Measurements from ENCODE around the gene PIF1.
A peak's percentile ranks its signal among the peaks of the same experiment; 100 is the strongest.

PIF1 gene

GRCh38 chr15:64792282-64792681 lies 33.2 kb downstream of the PIF1 start:
- TF ChIP-seq SUZ12 (IDR thresholded peaks at IDR 0.05; ENCODE audit: extremely low read depth, insufficient read depth, insufficient read length) = no peak
- TF ChIP-seq YY1 (IDR thresholded peaks at IDR 0.05; ENCODE audit: insufficient read depth, insufficient read length) = no peak
- TF ChIP-seq ZNF274 (IDR thresholded peaks at IDR 0.05; ENCODE audit: low read depth, low read length) = no peak
- Histone ChIP-seq H3K4me1 (ENCODE audit: insufficient read depth, insufficient read length) (no peaks in the 10 kb centered on the region), H3K9ac (ENCODE audit: insufficient read length, low read depth) (no peak overlapping the region), H3K9me3 (ENCODE audit: insufficient read depth, low read length) (no peaks in the 10 kb centered on the region), H3K4me3 (ENCODE audit: insufficient read length, low read depth) (no peak overlapping the region), H3K36me3 (ENCODE audit: insufficient read depth, insufficient read length, low read length) (no peaks in the 10 kb centered on the region), H3K27me3 (ENCODE audit: insufficient read depth, insufficient read length) (no peaks in the 10 kb centered on the region)
- no peak for DNase-seq (ENCODE audit: low read depth, low spot score)

GRCh38 chr15:64791401-64791800 lies 34.0 kb downstream of the PIF1 start:
- Histone ChIP-seq H3K36me3 (ENCODE audit: insufficient read depth, insufficient read length, low read length) (no peaks in the 10 kb centered on the region), H3K9me3 (ENCODE audit: insufficient read depth, low read length) (no peaks in the 10 kb centered on the region), H3K9ac (ENCODE audit: insufficient read length, low read depth) (no peak overlapping the region), H3K27me3 (ENCODE audit: insufficient read depth, insufficient read length) (no peaks in the 10 kb centered on the region), H3K4me1 (ENCODE audit: insufficient read depth, insufficient read length) (no peaks in the 10 kb centered on the region), H3K4me3 (ENCODE audit: insufficient read length, low read depth) (no peak overlapping the region)
- no peak for TF ChIP-seq YY1 (IDR thresholded peaks at IDR 0.05; ENCODE audit: insufficient read depth, insufficient read length)
- no peak for TF ChIP-seq ZNF274 (IDR thresholded peaks at IDR 0.05; ENCODE audit: low read depth, low read length)
- TF ChIP-seq SUZ12 (IDR thresholded peaks at IDR 0.05; ENCODE audit: extremely low read depth, insufficient read depth, insufficient read length) = no peak
- no peak for DNase-seq (ENCODE audit: low read depth, low spot score)

- H3K4me1 ChIP-seq (ENCODE audit: insufficient read depth, insufficient read length) = peaks cover 3% of the 10 kb centered on the region
- H3K36me3 ChIP-seq (ENCODE audit: insufficient read depth, insufficient read length, low read length) = no peaks in the 10 kb centered on the region
- DNase-seq (ENCODE audit: low read depth, low spot score) = no peak
- no peak overlapping the region for H3K4me3 ChIP-seq (ENCODE audit: insufficient read length, low read depth)
- no peak overlapping the region for H3K9ac ChIP-seq (ENCODE audit: insufficient read length, low read depth)
- H3K27me3 ChIP-seq (ENCODE audit: insufficient read depth, insufficient read length) = no peaks in the 10 kb centered on the region
- H3K9me3 ChIP-seq (ENCODE audit: insufficient read depth, low read length) = no peaks in the 10 kb centered on the region
- no peak for TF ChIP-seq YY1 (IDR thresholded peaks at IDR 0.05; ENCODE audit: insufficient read depth, insufficient read length)
- no peak for TF ChIP-seq SUZ12 (IDR thresholded peaks at IDR 0.05; ENCODE audit: extremely low read depth, insufficient read depth, insufficient read length)
- TF ChIP-seq ZNF274 (IDR thresholded peaks at IDR 0.05; ENCODE audit: low read depth, low read length) = no peak
These were observed 41.7 kb downstream of the PIF1 start for GRCh38 chr15:64783796-64784195.

GRCh38 chr15:64782751-64783150 lies 42.7 kb downstream of the PIF1 start:
- H3K9ac ChIP-seq (ENCODE audit: insufficient read length, low read depth) = peak overlapping the region; percentile 38

GRCh38 chr15:64781299-64781698 lies 44.1 kb downstream of the PIF1 start:
- DNase-seq (ENCODE audit: low read depth, low spot score) = no peak
- TF ChIP-seq ZNF274 (IDR thresholded peaks at IDR 0.05; ENCODE audit: low read depth, low read length) (no peak), SUZ12 (IDR thresholded peaks at IDR 0.05; ENCODE audit: extremely low read depth, insufficient read depth, insufficient read length) (no peak), YY1 (IDR thresholded peaks at IDR 0.05; ENCODE audit: insufficient read depth, insufficient read length) (no peak)
- Histone ChIP-seq H3K9ac (ENCODE audit: insufficient read length, low read depth) (no peak overlapping the region), H3K4me1 (ENCODE audit: insufficient read depth, insufficient read length) (peaks cover 9% of the 10 kb centered on the region), H3K9me3 (ENCODE audit: insufficient read depth, low read length) (no peaks in the 10 kb centered on the region), H3K27me3 (ENCODE audit: insufficient read depth, insufficient read length) (no peaks in the 10 kb centered on the region), H3K36me3 (ENCODE audit: insufficient read depth, insufficient read length, low read length) (no peaks in the 10 kb centered on the region), H3K4me3 (ENCODE audit: insufficient read length, low read depth) (no peak overlapping the region)

More at GRCh38 chr15:64782751-64783150, 42.7 kb downstream of the PIF1 start:
- H3K9me3 ChIP-seq (ENCODE audit: insufficient read depth, low read length) = no peaks in the 10 kb centered on the region
- H3K4me3 ChIP-seq (ENCODE audit: insufficient read length, low read depth) = no peak overlapping the region
- peaks cover 3% of the 10 kb centered on the region for H3K4me1 ChIP-seq (ENCODE audit: insufficient read depth, insufficient read length)
- no peaks in the 10 kb centered on the region for H3K27me3 ChIP-seq (ENCODE audit: insufficient read depth, insufficient read length)
- no peak for TF ChIP-seq ZNF274 (IDR thresholded peaks at IDR 0.05; ENCODE audit: low read depth, low read length)
- TF ChIP-seq SUZ12 (IDR thresholded peaks at IDR 0.05; ENCODE audit: extremely low read depth, insufficient read depth, insufficient read length) = no peak
- no peak for TF ChIP-seq YY1 (IDR thresholded peaks at IDR 0.05; ENCODE audit: insufficient read depth, insufficient read length)
- H3K36me3 ChIP-seq (ENCODE audit: insufficient read depth, insufficient read length, low read length) = no peaks in the 10 kb centered on the region
- DNase-seq (ENCODE audit: low read depth, low spot score) = no peak

- TF ChIP-seq SUZ12 (IDR thresholded peaks at IDR 0.05; ENCODE audit: extremely low read depth, insufficient read depth, insufficient read length) (no peak), ZNF274 (IDR thresholded peaks at IDR 0.05; ENCODE audit: low read depth, low read length) (no peak), YY1 (IDR thresholded peaks at IDR 0.05; ENCODE audit: insufficient read depth, insufficient read length) (no peak)
- Histone ChIP-seq H3K9me3 (ENCODE audit: insufficient read depth, low read length) (no peaks in the 10 kb centered on the region), H3K27me3 (ENCODE audit: insufficient read depth, insufficient read length) (no peaks in the 10 kb centered on the region), H3K9ac (ENCODE audit: insufficient read length, low read depth) (no peak overlapping the region), H3K4me1 (ENCODE audit: insufficient read depth, insufficient read length) (peaks cover 11% of the 10 kb centered on the region), H3K36me3 (ENCODE audit: insufficient read depth, insufficient read length, low read length) (no peaks in the 10 kb centered on the region), H3K4me3 (ENCODE audit: insufficient read length, low read depth) (no peak overlapping the region)
- no peak for DNase-seq (ENCODE audit: low read depth, low spot score)
These were observed 44.8 kb downstream of the PIF1 start for GRCh38 chr15:64780600-64781156.

GRCh38 chr15:64779630-64780029 lies 45.8 kb downstream of the PIF1 start:
- no peak for DNase-seq (ENCODE audit: low read depth, low spot score)
- TF ChIP-seq ZNF274 (IDR thresholded peaks at IDR 0.05; ENCODE audit: low read depth, low read length) (no peak), SUZ12 (IDR thresholded peaks at IDR 0.05; ENCODE audit: extremely low read depth, insufficient read depth, insufficient read length) (no peak), YY1 (IDR thresholded peaks at IDR 0.05; ENCODE audit: insufficient read depth, insufficient read length) (no peak)

More at GRCh38 chr15:64779630-64780029, 45.8 kb downstream of the PIF1 start:
- Histone ChIP-seq H3K4me3 (ENCODE audit: insufficient read length, low read depth) (no peak overlapping the region), H3K9ac (ENCODE audit: insufficient read length, low read depth) (no peak overlapping the region), H3K36me3 (ENCODE audit: insufficient read depth, insufficient read length, low read length) (no peaks in the 10 kb centered on the region), H3K9me3 (ENCODE audit: insufficient read depth, low read length) (no peaks in the 10 kb centered on the region), H3K4me1 (ENCODE audit: insufficient read depth, insufficient read length) (peaks cover 11% of the 10 kb centered on the region), H3K27me3 (ENCODE audit: insufficient read depth, insufficient read length) (no peaks in the 10 kb centered on the region)

Data from NT2/D1 (cell line).